Psoas muscle (tissue), 8 donors: ENCODE data around the gene PGF. TPM values are rescaled to one million over a fixed set of nuclear protein-coding genes. Genes with fewer than 3 reads are reported as not detected.

Source experiments
- ATAC-seq, 4 donors: fragments of 200-7000 bp; cut with Tn5 transposase; one replicate each; pipeline ENCODE4 v1.9.1; 2020; ENCODE audit warnings: moderate library complexity in 3 of 4, mild to moderate bottlenecking in 2 of 4
- DNase-seq, 2 donors: peaks; one replicate each; pipeline ENCODE4 v3.0.0-alpha.2; 2020
- H3K27ac ChIP-seq: fragments of 200-600 bp; one replicate; pipeline ENCODE4 v1.8.0; 2022
- H3K27me3 ChIP-seq, 3 donors: fragments of 200-600 bp in 1 of 3; one replicate each; pipeline versions ENCODE4 v1.6.1 to v1.8.0; 2013 to 2022; ENCODE audit warnings: low read length in 2 of 3, mild to moderate bottlenecking in 2 of 3, moderate library complexity in 1 of 3; ENCODE audit not compliant: insufficient read depth in 3 of 3
- H3K36me3 ChIP-seq, 2 donors: fragments of 200-600 bp in 1 of 2; one replicate each; pipeline versions ENCODE4 v1.6.1 to v1.8.0; 2013 to 2022; ENCODE audit warnings: low read depth in 1 of 2, mild to moderate bottlenecking in 1 of 2, moderate library complexity in 1 of 2; ENCODE audit not compliant: insufficient read depth in 1 of 2
- H3K4me1 ChIP-seq: fragments of 200-600 bp; one replicate; pipeline ENCODE4 v1.8.0; 2022
- H3K4me3 ChIP-seq: fragments of 200-600 bp; one replicate; pipeline ENCODE4 v1.8.0; 2022; ENCODE audit warnings: mild to moderate bottlenecking
- H3K9me3 ChIP-seq: fragments of 200-600 bp; one replicate; pipeline ENCODE4 v1.8.0; 2022
- WGBS, 3 donors: extraction: QIAGEN DNeasy Blood & Tissue Kit; methylation state at CpG; one replicate each; pipeline versions ENCODE4 v1.1.6 to v1.1.7; 2013; 5-methylcytosine and 5-hydroxymethylcytosine counted together
- intact Hi-C, 2 donors: fragments of 100-400 bp; cut with DNase I; formaldehyde crosslinking; loops; one replicate each; pipeline versions ENCODE4 v1.11.0 to v1.14.2; 2022
- polyA plus RNA-seq, 3 donors: library from polyadenylated mRNA; stranded (reverse); fragments of 200-250 nt; gene quantifications; one replicate each; pipeline ENCODE4 v1.2.3, GENCODE V29; 2013
- total RNA-seq, 4 donors: library from RNA; stranded (reverse); fragmentation: NEBNext Ultra II Directional in 2 of 4; extraction: Animal tissue kit (Norgen Biotek cat#: 25700) in 2 of 4; gene quantifications; one replicate each; pipeline versions ENCODE4 v1.2.1 to v1.2.4, GENCODE V29; 2021 to 2023
- TF ChIP-seq, protein P1 (sequence below): fragments of 200-600 bp; IDR thresholded peaks from one replicate; pipeline ENCODE4 v1.8.0; 2022; ENCODE audit warnings: antibody characterized with exemption
- donor health status: healthy with polysubstance abuse.
- donor health status: DM: no; HTN: no; CAD: no; lungs with moderate emphysema.
- donor health status: Bipolar disorder and iron deficiency.
- donor health status: healthy.
- donor health status: DM: yes; HTN: yes; CAD: no.
- donor health status: DM: no; HTN: no; CAD: no.
- donor health status: DM: no; HTN: no; CAD: no.
- donor health status: DM: yes; HTN: yes; CAD: no.

PGF gene
- total and polyA plus RNA-seq, 7 donors: 2.5 to 9.8 (median 7.9) TPM

DNA sequence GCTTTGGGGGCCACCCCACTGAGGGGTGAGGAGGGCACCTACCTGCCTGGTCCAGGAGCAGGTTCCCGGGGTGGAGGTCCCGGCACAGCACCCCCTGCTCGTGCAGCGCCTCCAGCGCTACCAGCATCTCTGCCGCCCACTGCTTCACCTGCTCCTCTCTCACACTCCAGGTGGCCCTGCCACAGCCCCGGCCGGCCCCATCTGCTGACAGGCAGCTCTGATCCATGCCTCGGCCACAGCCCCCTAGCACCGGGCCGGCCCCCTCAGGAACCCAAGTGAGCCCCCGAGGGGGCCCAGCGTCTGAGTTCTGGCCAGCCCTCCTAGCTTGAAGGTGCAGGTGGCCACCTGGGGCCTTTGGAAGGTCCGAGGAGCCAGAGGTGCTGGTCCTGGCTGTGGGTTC is 45.9 kb downstream of the PGF start:
- Histone ChIP-seq H3K27ac (no peak overlapping the region), H3K4me1 (peaks cover 19% of the 10 kb centered on the region), H3K9me3 (no peaks in the 10 kb centered on the region), H3K36me3 (peaks cover 0 to 5% of the 10 kb centered on the region in 2 donors), H3K4me3 (no peak overlapping the region), H3K27me3 (no peaks in the 10 kb centered on the region)
- no peak for DNase-seq
- TF ChIP-seq, protein P1, sequence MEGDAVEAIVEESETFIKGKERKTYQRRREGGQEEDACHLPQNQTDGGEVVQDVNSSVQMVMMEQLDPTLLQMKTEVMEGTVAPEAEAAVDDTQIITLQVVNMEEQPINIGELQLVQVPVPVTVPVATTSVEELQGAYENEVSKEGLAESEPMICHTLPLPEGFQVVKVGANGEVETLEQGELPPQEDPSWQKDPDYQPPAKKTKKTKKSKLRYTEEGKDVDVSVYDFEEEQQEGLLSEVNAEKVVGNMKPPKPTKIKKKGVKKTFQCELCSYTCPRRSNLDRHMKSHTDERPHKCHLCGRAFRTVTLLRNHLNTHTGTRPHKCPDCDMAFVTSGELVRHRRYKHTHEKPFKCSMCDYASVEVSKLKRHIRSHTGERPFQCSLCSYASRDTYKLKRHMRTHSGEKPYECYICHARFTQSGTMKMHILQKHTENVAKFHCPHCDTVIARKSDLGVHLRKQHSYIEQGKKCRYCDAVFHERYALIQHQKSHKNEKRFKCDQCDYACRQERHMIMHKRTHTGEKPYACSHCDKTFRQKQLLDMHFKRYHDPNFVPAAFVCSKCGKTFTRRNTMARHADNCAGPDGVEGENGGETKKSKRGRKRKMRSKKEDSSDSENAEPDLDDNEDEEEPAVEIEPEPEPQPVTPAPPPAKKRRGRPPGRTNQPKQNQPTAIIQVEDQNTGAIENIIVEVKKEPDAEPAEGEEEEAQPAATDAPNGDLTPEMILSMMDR: no peak
- WGBS, 3 donors: 91 to 93% (median 92%) methylated on average over 11 to 14 of the region's 14 CpGs
- intact Hi-C loops: loop anchor here in 1 of 2 donors (5.0 kb wide), 1 partner anchor 47 kb away; no protein-coding TSS in a partner anchor
- ATAC-seq: no peak

DNA sequence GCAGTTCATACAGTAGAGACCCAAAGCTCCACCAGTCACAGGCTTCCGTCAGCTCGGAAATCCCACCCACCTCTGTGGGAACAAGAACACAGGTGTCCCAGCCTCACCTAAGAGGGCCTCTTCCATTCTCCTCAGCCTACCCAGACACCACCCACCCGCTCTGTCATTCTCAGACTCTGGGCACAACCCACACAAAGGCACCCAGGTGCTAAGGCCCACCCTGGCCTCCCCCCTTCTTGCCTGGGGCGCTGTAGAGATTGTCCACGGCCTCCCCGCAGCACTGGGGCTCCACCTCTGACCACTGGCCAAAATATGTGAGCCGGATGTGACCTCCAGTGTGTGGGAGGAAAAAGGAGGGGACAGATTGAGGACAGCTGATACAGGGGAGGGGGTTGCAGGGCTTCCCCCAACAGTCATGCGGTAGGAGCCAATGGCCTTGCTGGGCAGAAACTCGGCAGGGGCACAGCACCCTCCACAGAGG is 46.5 kb downstream of the PGF start:
- peaks cover 15% of the 10 kb centered on the region for H3K4me1 ChIP-seq

DNA sequence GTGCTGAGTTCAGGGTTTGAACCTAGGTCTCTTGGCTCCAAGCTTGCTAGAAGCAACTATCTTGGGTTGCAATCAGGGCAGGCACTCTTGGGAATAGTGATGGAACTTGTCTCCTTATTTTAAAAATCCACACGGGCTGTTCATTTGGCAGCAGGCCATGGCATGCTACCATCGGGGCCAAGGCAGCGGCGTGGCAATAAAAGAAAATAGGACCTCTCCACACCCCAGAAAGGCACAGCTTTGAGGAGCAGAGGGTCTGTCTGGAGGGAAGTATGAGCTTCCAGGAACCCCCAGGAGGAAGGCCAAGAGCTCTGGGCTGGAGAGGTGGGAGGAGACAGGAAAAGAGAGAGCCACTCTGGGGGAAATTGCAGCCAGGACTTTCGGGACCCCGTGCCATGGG is 47.7 kb downstream of the PGF start:
- DNase-seq: no peak
- WGBS, 3 donors: 10 to 15% (median 13%) methylated on average over 6 of the region's 6 CpGs
- peaks cover 0 to 23% of the 10 kb centered on the region in 2 donors for H3K36me3 ChIP-seq

More for the DNA sequence above, 46.5 kb downstream of the PGF start:
- DNase-seq: no peak
- WGBS, 3 donors: 65 to 74% (median 70%) methylated on average over 9 of the region's 9 CpGs
- no peak for ATAC-seq
- TF ChIP-seq, protein P1: no peak
- intact Hi-C loops: loop anchor here in 1 of 2 donors (5.0 kb wide), 1 partner anchor 47 kb away; no protein-coding TSS in a partner anchor
- Histone ChIP-seq H3K9me3 (no peaks in the 10 kb centered on the region), H3K36me3 (peaks cover 0 to 11% of the 10 kb centered on the region in 2 donors), H3K4me3 (no peak overlapping the region), H3K27me3 (no peaks in the 10 kb centered on the region), H3K27ac (no peak overlapping the region)

GRCh38 chr14:74906925-74907521 is 48.4 kb downstream of the PGF start:
- Histone ChIP-seq H3K4me1 (peaks cover 15% of the 10 kb centered on the region), H3K36me3 (peaks cover 0 to 30% of the 10 kb centered on the region in 2 donors), H3K27me3 (no peaks in the 10 kb centered on the region), H3K27ac (peak overlapping the region; percentile 14), H3K9me3 (no peaks in the 10 kb centered on the region), H3K4me3 (no peak overlapping the region)
- DNase-seq (peak in 1 of 2 donors; percentile 74), ATAC-seq (peak; percentile 49 to 71 (median 64))
- TF ChIP-seq, protein P1: peak; percentile 25
- 41 to 51% (median 43%) methylated on average over 12 of the region's 12 CpGs for WGBS, 3 donors
- intact Hi-C loops: loop anchor here (1.0 to 5.0 kb wide), 2 partner anchors 45 to 46 kb away; no protein-coding TSS in a partner anchor

More for the DNA sequence above, 47.7 kb downstream of the PGF start:
- no peaks in the 10 kb centered on the region for H3K9me3 ChIP-seq
- intact Hi-C loops: loop anchor here in 1 of 2 donors (5.0 kb wide), 1 partner anchor 45 kb away; no protein-coding TSS in a partner anchor
- TF ChIP-seq, protein P1: no peak
- no peak for ATAC-seq
- peaks cover 15% of the 10 kb centered on the region for H3K4me1 ChIP-seq
- H3K27ac ChIP-seq: peak overlapping the region; percentile 14
- H3K27me3 ChIP-seq: no peaks in the 10 kb centered on the region
- no peak overlapping the region for H3K4me3 ChIP-seq
